Spinal cord (tissue), 10 donors: Measurements from ENCODE around the gene PNCK. TPM values are rescaled to one million over a fixed set of nuclear protein-coding genes. Genes with fewer than 3 reads are reported as not detected.

Source experiments
- DNase-seq, 6 donors: peaks; one replicate each; pipeline versions ENCODE4 v3.0.0 to v3.0.0-alpha.2; 2013 to 2015; ENCODE audit warnings: low spot score in 6 of 6, low read depth in 4 of 6
- H3K27ac ChIP-seq: one replicate; pipeline ENCODE4 v1.5.1; 2013; ENCODE audit warnings: low read depth, low read length, control low read depth
- H3K27me3 ChIP-seq: one replicate; pipeline ENCODE4 v1.6.1; 2013; ENCODE audit warnings: low read length; ENCODE audit not compliant: control insufficient read depth, insufficient read depth
- H3K36me3 ChIP-seq: one replicate; pipeline ENCODE4 v1.6.1; 2013; ENCODE audit warnings: low read length; ENCODE audit not compliant: control insufficient read depth, insufficient read depth
- H3K4me1 ChIP-seq: one replicate; pipeline ENCODE4 v1.6.1; 2013; ENCODE audit warnings: low read length; ENCODE audit not compliant: control insufficient read depth, insufficient read depth
- H3K4me3 ChIP-seq: one replicate; pipeline ENCODE4 v1.5.1; 2013; ENCODE audit warnings: low read depth, low read length, control low read depth
- H3K9me3 ChIP-seq: one replicate; pipeline ENCODE4 v1.6.1; 2013; ENCODE audit warnings: low read length; ENCODE audit not compliant: control insufficient read depth, insufficient read depth
- WGBS: methylation state at CpG from one replicate; pipeline ENCODE4 v1.1.5; 2013; ENCODE audit warnings: missing lambda C conversion rate; ENCODE audit not compliant: insufficient coverage; 5-methylcytosine and 5-hydroxymethylcytosine counted together
- polyA plus RNA-seq, 2 donors: library from polyadenylated mRNA; unstranded; fragments of 120-200 nt; gene quantifications; one replicate each; pipeline ENCODE4 v1.2.1, GENCODE V29; 2013; ENCODE audit not compliant: insufficient read length in 2 of 2
- small RNA-seq: library from RNA; depleted of rRNA; stranded (forward); fragments of <200 nt; gene quantifications from one replicate; pipeline ENCODE3, GENCODE V24; 2014; ENCODE audit warnings: low replicate concordance
- total RNA-seq, 2 donors: library from RNA; depleted of rRNA in 1 of 2; stranded (reverse); fragments of 120-200 nt in 1 of 2; fragments of >200 nt in 1 of 2; gene quantifications; one replicate each; pipeline versions ENCODE4 v1.2.3 to v1.2.4, GENCODE V29; 2013 to 2014
- donor health status: healthy.

Gene PNCK
- total and polyA plus RNA-seq, 4 donors, result 24.2 to 142 (median 84.9) TPM

- H3K9me3 ChIP-seq, result peaks cover 2% of the 10 kb centered on the region
- WGBS, result 81% methylated on average over 15 of the region's 15 CpGs
- no peaks in the 10 kb centered on the region for H3K36me3 ChIP-seq
- DNase-seq, result no peak
- no peak overlapping the region for H3K4me3 ChIP-seq
- H3K4me1 ChIP-seq, result peaks cover 3% of the 10 kb centered on the region
- H3K27me3 ChIP-seq, result no peaks in the 10 kb centered on the region
- no peak overlapping the region for H3K27ac ChIP-seq
Measured at GRCh38 chrX:153624196-153625091, 49.2 kb downstream of the PNCK start.

- no peak for DNase-seq
- H3K4me1 ChIP-seq, result peaks cover 3% of the 10 kb centered on the region
- H3K4me3 ChIP-seq, result no peak overlapping the region
- H3K36me3 ChIP-seq, result no peaks in the 10 kb centered on the region
- H3K27me3 ChIP-seq, result no peaks in the 10 kb centered on the region
- WGBS, result 75% methylated on average over 13 of the region's 16 CpGs
- H3K27ac ChIP-seq, result no peak overlapping the region
- peaks cover 2% of the 10 kb centered on the region for H3K9me3 ChIP-seq
Measured at GRCh38 chrX:153623310-153624029, 50.1 kb downstream of the PNCK start.

- peaks cover 3% of the 10 kb centered on the region for H3K4me1 ChIP-seq
- no peak for DNase-seq
- no peaks in the 10 kb centered on the region for H3K27me3 ChIP-seq
- no peaks in the 10 kb centered on the region for H3K36me3 ChIP-seq
- H3K9me3 ChIP-seq, result peaks cover 2% of the 10 kb centered on the region
- H3K4me3 ChIP-seq, result no peak overlapping the region
- no peak overlapping the region for H3K27ac ChIP-seq
- 77% methylated on average over 11 of the region's 17 CpGs for whole genome bisulfite sequencing
Measured at GRCh38 chrX:153622661-153623309, 50.8 kb downstream of the PNCK start.

GRCh38 chrX:153621949-153622598, 51.5 kb downstream of the PNCK start:
- H3K9me3 ChIP-seq, result peaks cover 2% of the 10 kb centered on the region
- H3K4me3 ChIP-seq, result no peak overlapping the region
- no peaks in the 10 kb centered on the region for H3K4me1 ChIP-seq
- WGBS, result 87% methylated on average over 16 of the region's 27 CpGs
- no peak for DNase-seq
- H3K27ac ChIP-seq, result no peak overlapping the region
- H3K36me3 ChIP-seq, result no peaks in the 10 kb centered on the region
- no peaks in the 10 kb centered on the region for H3K27me3 ChIP-seq

- no peak overlapping the region for H3K4me3 ChIP-seq
- no peaks in the 10 kb centered on the region for H3K36me3 ChIP-seq
- H3K4me1 ChIP-seq, result no peaks in the 10 kb centered on the region
- no peak overlapping the region for H3K27ac ChIP-seq
- no peak for DNase-seq
- H3K9me3 ChIP-seq, result peaks cover 2% of the 10 kb centered on the region
- H3K27me3 ChIP-seq, result no peaks in the 10 kb centered on the region
- 100% methylated on average over 2 of the region's 5 CpGs for WGBS
Measured at GRCh38 chrX:153620576-153620975, 53.0 kb downstream of the PNCK start.

Small RNA genes within 50 kb of the gene (small RNA-seq; reads per million reads assigned to genes)
- gene RN7SL687P, result not detected

Other genes with a start within 250 kb of the PNCK start
- under 1 TPM in 1 of 2 donors, not detected in 1; 0.77 TPM for gene TREX2, start 227.8 kb downstream of the PNCK start, total RNA-seq
- under 1 TPM; 0.41 to 0.50 TPM for gene TREX2, start 227.8 kb downstream of the PNCK start, polyA plus RNA-seq
- gene HAUS7, start 203.2 kb downstream of the PNCK start, total RNA-seq, result 10 to 100 TPM; 11.6 to 36.2 TPM
- 10 to 100 TPM; 20.3 to 33.4 TPM for gene HAUS7, start 203.2 kb downstream of the PNCK start, polyA plus RNA-seq
- 10 to 100 TPM; 40.2 to 68.0 TPM for gene BGN, start 178.8 kb downstream of the PNCK start, total RNA-seq
- 100 to 1,000 TPM in 1 of 2 donors, 10 to 100 TPM in 1; 98.9 to 136 TPM for gene BGN, start 178.8 kb downstream of the PNCK start, polyA plus RNA-seq
- 10 to 100 TPM; 11.8 to 14.8 TPM for gene ATP2B3, start 156.2 kb downstream of the PNCK start, total RNA-seq
- gene ATP2B3, start 156.2 kb downstream of the PNCK start, polyA plus RNA-seq, result 10 to 100 TPM; 18.4 to 20.1 TPM
- gene CCNQ, start 74.7 kb downstream of the PNCK start, total RNA-seq, result 10 to 100 TPM; 14.8 to 19.8 TPM
- 10 to 100 TPM; 28.7 to 29.3 TPM for gene CCNQ, start 74.7 kb downstream of the PNCK start, polyA plus RNA-seq
- gene DUSP9, start 26.6 kb downstream of the PNCK start, total RNA-seq, result under 1 TPM; 0.55 to 0.79 TPM
- 1 to 10 TPM; 2.1 to 3.1 TPM for gene DUSP9, start 26.6 kb downstream of the PNCK start, polyA plus RNA-seq
- gene SLC6A8, start 14.1 kb upstream of the PNCK start, total RNA-seq, result 10 to 100 TPM; 22.3 to 22.5 TPM
- 10 to 100 TPM; 72.5 to 77.0 TPM for gene SLC6A8, start 14.1 kb upstream of the PNCK start, polyA plus RNA-seq
- gene BCAP31, start 50.6 kb upstream of the PNCK start, total RNA-seq, result 100 to 1,000 TPM; 106 to 121 TPM
- gene BCAP31, start 50.6 kb upstream of the PNCK start, polyA plus RNA-seq, result 100 to 1,000 TPM; 166 to 173 TPM
- gene ABCD1, start 51.0 kb upstream of the PNCK start, total RNA-seq, result 1 to 10 TPM; 4.1 to 7.7 TPM
- gene ABCD1, start 51.0 kb upstream of the PNCK start, polyA plus RNA-seq, result 10 to 100 TPM in 1 of 2 donors, 1 to 10 TPM in 1; 9.4 to 10.6 TPM
- 10 to 100 TPM; 14.6 to 21.7 TPM for gene PLXNB3, start 90.4 kb upstream of the PNCK start, total RNA-seq
- gene PLXNB3, start 90.4 kb upstream of the PNCK start, polyA plus RNA-seq, result 100 to 1,000 TPM; 132 to 136 TPM
- 1 to 10 TPM; 1.2 to 1.3 TPM for gene SRPK3, start 107.2 kb upstream of the PNCK start, total RNA-seq
- 10 to 100 TPM in 1 of 2 donors, 1 to 10 TPM in 1; 7.5 to 10.6 TPM for gene SRPK3, start 107.2 kb upstream of the PNCK start, polyA plus RNA-seq
- 10 to 100 TPM; 36.3 to 59.0 TPM for gene IDH3G, start 120.6 kb upstream of the PNCK start, total RNA-seq
- gene IDH3G, start 120.6 kb upstream of the PNCK start, polyA plus RNA-seq, result 100 to 1,000 TPM; 122 to 138 TPM
- 100 to 1,000 TPM in 1 of 2 donors, 10 to 100 TPM in 1; 95.5 to 317 TPM for gene SSR4, start 120.9 kb upstream of the PNCK start, total RNA-seq
- 100 to 1,000 TPM; 166 to 186 TPM for gene SSR4, start 120.9 kb upstream of the PNCK start, polyA plus RNA-seq
- gene PDZD4, start 156.7 kb upstream of the PNCK start, total RNA-seq, result 10 to 100 TPM; 49.2 to 57.0 TPM
- gene PDZD4, start 156.7 kb upstream of the PNCK start, polyA plus RNA-seq, result 100 to 1,000 TPM; 228 to 243 TPM
- 10 to 100 TPM; 26.3 to 93.3 TPM for gene L1CAM, start 212.4 kb upstream of the PNCK start, total RNA-seq
- gene L1CAM, start 212.4 kb upstream of the PNCK start, polyA plus RNA-seq, result 100 to 1,000 TPM; 165 to 179 TPM
- under 1 TPM in 1 of 2 donors, not detected in 1; 0.11 TPM for gene AVPR2, start 230.9 kb upstream of the PNCK start, total RNA-seq
- gene AVPR2, start 230.9 kb upstream of the PNCK start, polyA plus RNA-seq, result under 1 TPM; 0.21 to 0.24 TPM